HepG2 (cell line): ENCODE results near the gene BEST2. TPM values are rescaled to one million over a fixed set of nuclear protein-coding genes. Genes with fewer than 3 reads are reported as not detected.

ENCODE experiments used
- AGO1 ChIP-seq: fragments of 200-400 bp; formaldehyde crosslinking; IDR thresholded peaks from 2 replicates; pipeline ENCODE4 v1.6.1; 2017; ENCODE audit warnings: mild to moderate bottlenecking, low read depth, low read length, moderate library complexity; ENCODE audit not compliant: poor library complexity, severe bottlenecking
- ARID2 ChIP-seq: sonication (generic); formaldehyde crosslinking; IDR thresholded peaks from 2 replicates; pipeline ENCODE4 v1.8.1; 2022; ENCODE audit warnings: mild to moderate bottlenecking, missing genetic modification reagents, borderline replicate concordance
- ARNTL ChIP-seq: sonication (generic); formaldehyde crosslinking; IDR thresholded peaks from 2 replicates; pipeline ENCODE4 v1.4.0; 2020; ENCODE audit warnings: mild to moderate bottlenecking, missing genetic modification reagents
- CTCF ChIP-seq: sonication (generic); formaldehyde crosslinking; IDR thresholded peaks from 2 replicates; pipeline ENCODE4 v1.5.0; 2020; ENCODE audit warnings: mild to moderate bottlenecking, missing genetic modification reagents, moderate library complexity
- DMAP1 ChIP-seq: IDR thresholded peaks from 2 replicates; pipeline ENCODE4 v1.6.1; 2016
- FOSL1 ChIP-seq: sonication (generic); formaldehyde crosslinking; IDR thresholded peaks from 2 replicates; pipeline ENCODE4 v1.9.0; 2021; ENCODE audit warnings: missing genetic modification reagents, borderline replicate concordance
- GATAD2A ChIP-seq: IDR thresholded peaks from 2 replicates; pipeline ENCODE4 v1.6.1; 2016
- MEF2D ChIP-seq: sonication (generic); formaldehyde crosslinking; IDR thresholded peaks from 2 replicates; pipeline ENCODE4 v1.5.1; 2020; ENCODE audit warnings: mild to moderate bottlenecking, missing genetic modification reagents
- MEIS2 ChIP-seq: sonication (generic); formaldehyde crosslinking; IDR thresholded peaks from 2 replicates; pipeline ENCODE4 v1.9.0; 2021; ENCODE audit warnings: mild to moderate bottlenecking, missing genetic modification reagents
- NFYC ChIP-seq: IDR thresholded peaks from 2 replicates; pipeline ENCODE4 v1.6.1; 2016; ENCODE audit warnings: missing genetic modification reagents, missing compliant biosample characterization
- RAD51 ChIP-seq: fragments of 450-650 bp; IDR thresholded peaks from 2 replicates; pipeline ENCODE4 v1.6.1; 2016; ENCODE audit warnings: borderline replicate concordance
- REPIN1 ChIP-seq: sonication (generic); formaldehyde crosslinking; IDR thresholded peaks from 2 replicates; pipeline ENCODE4 v1.8.0; 2022; ENCODE audit warnings: missing genetic modification reagents, low read depth, mild to moderate bottlenecking, borderline replicate concordance
- SAP130 ChIP-seq: IDR thresholded peaks from 2 replicates; pipeline ENCODE4 v1.6.1; 2016; ENCODE audit warnings: low read depth
- SRF ChIP-seq: IDR thresholded peaks from 2 replicates; pipeline ENCODE4 v1.6.1; 2011; ENCODE audit warnings: mild to moderate bottlenecking, low read depth, low read length, moderate library complexity
- THYN1 ChIP-seq: sonication (generic); formaldehyde crosslinking; IDR thresholded peaks from 2 replicates; pipeline ENCODE4 v1.8.1; 2023; ENCODE audit warnings: low read depth, mild to moderate bottlenecking, moderate library complexity, missing genetic modification reagents, borderline replicate concordance
- ZBTB7A ChIP-seq: sonication (generic); formaldehyde crosslinking; IDR thresholded peaks from 2 replicates; pipeline ENCODE4 v1.8.0; 2022; ENCODE audit warnings: mild to moderate bottlenecking, missing genetic modification reagents
- ZNF607 ChIP-seq: sonication (generic); formaldehyde crosslinking; IDR thresholded peaks from 2 replicates; pipeline ENCODE4 v1.5.1; 2020; ENCODE audit warnings: missing genetic modification reagents, mild to moderate bottlenecking, borderline replicate concordance
- ZNF792 ChIP-seq: IDR thresholded peaks from 2 replicates; pipeline ENCODE4 v1.6.1; 2016
- polyA plus RNA-seq, 8 experiments: library from polyadenylated mRNA; depleted of rRNA in 3 of 8; stranded (reverse) in 7 of 8; unstranded in 1 of 8; fragments of >200 nt; fragmentation: Illumina TruSeq in 4 of 8; extraction: Trizol in 4 of 8; gene quantifications; 2 replicates each; pipeline versions ENCODE4 v1.2.1 to v1.2.3, GENCODE V29; 2011 to 2016; ENCODE audit warnings: low read depth in 4 of 8, missing spikeins in 1 of 8, mixed read lengths in 1 of 8; ENCODE audit not compliant: insufficient read depth in 1 of 8
- total RNA-seq, 5 experiments: library from RNA; depleted of rRNA; stranded (reverse); fragments of >200 nt; fragmentation: Illumina TruSeq; extraction: Trizol; gene quantifications; 2 replicates each; pipeline ENCODE4 v1.2.3, GENCODE V29; 2016; ENCODE audit warnings: low read depth in 1 of 5
- TF ChIP-seq, protein P1 (sequence below): sonication (generic); formaldehyde crosslinking; IDR thresholded peaks from 2 replicates; pipeline ENCODE4 v1.4.0; 2020; ENCODE audit warnings: missing genetic modification reagents
- TF ChIP-seq, protein P2 (sequence below): sonication (generic); formaldehyde crosslinking; IDR thresholded peaks from 2 replicates; pipeline ENCODE4 v1.5.0; 2020; ENCODE audit warnings: missing genetic modification reagents
- TF ChIP-seq, protein P3 (sequence below): sonication (generic); formaldehyde crosslinking; IDR thresholded peaks from 2 replicates; pipeline ENCODE4 v1.4.0; 2020; ENCODE audit warnings: low read depth, mild to moderate bottlenecking, missing genetic modification reagents

Gene BEST2
- total and polyA plus RNA-seq, 2 of the 13 experiments (the other 11 are each of a cell fraction or from before 2014, with no cell fraction given), result not detected

DNA sequence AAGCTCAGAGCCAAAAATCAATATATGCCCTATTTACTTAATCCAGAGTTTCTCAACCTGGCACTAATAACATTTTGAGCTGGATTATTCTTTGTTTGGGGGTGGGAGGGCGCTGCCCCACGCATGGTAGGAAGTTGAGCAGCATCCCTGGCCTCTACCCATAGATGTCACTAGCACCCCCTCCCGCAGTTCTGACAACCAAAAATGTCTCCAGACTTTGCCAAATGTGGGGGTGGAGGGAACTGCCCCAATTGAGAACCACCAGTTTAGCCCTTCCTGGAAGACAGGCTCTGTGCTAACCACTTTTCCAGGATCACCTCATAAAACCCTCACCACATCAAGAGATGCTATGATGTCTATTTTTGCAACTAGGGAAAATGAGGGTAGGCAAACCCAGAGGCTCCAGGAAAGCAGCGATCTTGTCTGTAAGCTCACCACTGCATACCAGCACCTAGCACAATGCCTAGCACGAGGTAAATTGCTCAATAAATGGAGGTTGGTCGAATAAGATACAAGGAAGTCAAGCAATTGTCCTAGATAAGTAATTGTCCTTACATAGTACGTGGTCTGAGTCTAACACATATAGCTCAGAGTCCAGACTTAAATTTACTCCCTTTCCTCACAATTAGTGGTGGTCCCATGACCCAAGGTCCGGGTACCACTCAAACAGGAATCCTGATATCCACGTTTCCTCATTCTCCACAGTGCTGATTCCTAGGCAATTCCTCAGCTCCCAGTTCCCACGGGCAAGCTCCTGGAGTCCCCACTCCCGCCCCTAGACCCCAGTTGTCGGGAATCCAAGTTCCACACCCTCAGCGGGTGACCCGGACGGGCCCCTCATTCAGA, 18.0 kb upstream of the BEST2 start (continued):
- TF ChIP-seq SAP130 (CRISPR knock-in tag) (peak; percentile 49), REPIN1 (CRISPR knock-in tag) (no peak), DMAP1 (CRISPR knock-in tag) (no peak), ZNF607 (CRISPR knock-in tag) (no peak), ZNF792 (CRISPR knock-in tag) (no peak), MEIS2 (no peak), CTCF (CRISPR knock-in tag) (peak; percentile 52), MEF2D (CRISPR knock-in tag) (0 out of 2 replicates have a peak, but pooled peaks have one; percentile 39), RAD51 (no peak), ZBTB7A (CRISPR knock-in tag) (no peak), SRF (peak; percentile 41; the same call in 1 of the 2 replicates), FOSL1 (CRISPR knock-in tag) (no peak), THYN1 (no peak), ARNTL (CRISPR knock-in tag) (0 out of 2 replicates have a peak, but pooled peaks have one; percentile 5), ARID2 (CRISPR knock-in tag) (no peak), GATAD2A (0 out of 2 replicates have a peak, but pooled peaks have one; percentile 6), AGO1 (no peak), NFYC (no peak)
- TF ChIP-seq, protein P1, sequence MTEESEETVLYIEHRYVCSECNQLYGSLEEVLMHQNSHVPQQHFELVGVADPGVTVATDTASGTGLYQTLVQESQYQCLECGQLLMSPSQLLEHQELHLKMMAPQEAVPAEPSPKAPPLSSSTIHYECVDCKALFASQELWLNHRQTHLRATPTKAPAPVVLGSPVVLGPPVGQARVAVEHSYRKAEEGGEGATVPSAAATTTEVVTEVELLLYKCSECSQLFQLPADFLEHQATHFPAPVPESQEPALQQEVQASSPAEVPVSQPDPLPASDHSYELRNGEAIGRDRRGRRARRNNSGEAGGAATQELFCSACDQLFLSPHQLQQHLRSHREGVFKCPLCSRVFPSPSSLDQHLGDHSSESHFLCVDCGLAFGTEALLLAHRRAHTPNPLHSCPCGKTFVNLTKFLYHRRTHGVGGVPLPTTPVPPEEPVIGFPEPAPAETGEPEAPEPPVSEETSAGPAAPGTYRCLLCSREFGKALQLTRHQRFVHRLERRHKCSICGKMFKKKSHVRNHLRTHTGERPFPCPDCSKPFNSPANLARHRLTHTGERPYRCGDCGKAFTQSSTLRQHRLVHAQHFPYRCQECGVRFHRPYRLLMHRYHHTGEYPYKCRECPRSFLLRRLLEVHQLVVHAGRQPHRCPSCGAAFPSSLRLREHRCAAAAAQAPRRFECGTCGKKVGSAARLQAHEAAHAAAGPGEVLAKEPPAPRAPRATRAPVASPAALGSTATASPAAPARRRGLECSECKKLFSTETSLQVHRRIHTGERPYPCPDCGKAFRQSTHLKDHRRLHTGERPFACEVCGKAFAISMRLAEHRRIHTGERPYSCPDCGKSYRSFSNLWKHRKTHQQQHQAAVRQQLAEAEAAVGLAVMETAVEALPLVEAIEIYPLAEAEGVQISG (CRISPR knock-in tag), result peak; percentile 38; the same call in 1 of the 2 replicates
- TF ChIP-seq, protein P2, sequence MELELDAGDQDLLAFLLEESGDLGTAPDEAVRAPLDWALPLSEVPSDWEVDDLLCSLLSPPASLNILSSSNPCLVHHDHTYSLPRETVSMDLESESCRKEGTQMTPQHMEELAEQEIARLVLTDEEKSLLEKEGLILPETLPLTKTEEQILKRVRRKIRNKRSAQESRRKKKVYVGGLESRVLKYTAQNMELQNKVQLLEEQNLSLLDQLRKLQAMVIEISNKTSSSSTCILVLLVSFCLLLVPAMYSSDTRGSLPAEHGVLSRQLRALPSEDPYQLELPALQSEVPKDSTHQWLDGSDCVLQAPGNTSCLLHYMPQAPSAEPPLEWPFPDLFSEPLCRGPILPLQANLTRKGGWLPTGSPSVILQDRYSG, result peak; percentile 27; the same call in 1 of the 2 replicates
- TF ChIP-seq, protein P3, sequence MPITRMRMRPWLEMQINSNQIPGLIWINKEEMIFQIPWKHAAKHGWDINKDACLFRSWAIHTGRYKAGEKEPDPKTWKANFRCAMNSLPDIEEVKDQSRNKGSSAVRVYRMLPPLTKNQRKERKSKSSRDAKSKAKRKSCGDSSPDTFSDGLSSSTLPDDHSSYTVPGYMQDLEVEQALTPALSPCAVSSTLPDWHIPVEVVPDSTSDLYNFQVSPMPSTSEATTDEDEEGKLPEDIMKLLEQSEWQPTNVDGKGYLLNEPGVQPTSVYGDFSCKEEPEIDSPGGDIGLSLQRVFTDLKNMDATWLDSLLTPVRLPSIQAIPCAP (CRISPR knock-in tag), result no peak
